ENCODE results near the gene MANEA.
"Not testable (repeated sequence)": the region's sequence is repeated elsewhere in the genome, so short reads cannot be mapped to it uniquely, and the experiment has no call there.

The MANEA gene

GRCh38 chr6:95577304-95578105, at the start of gene MANEA:
MANEA (plus strand) TSS chr6:95577535; CDS start chr6:95586440, 8,905 bp downstream.
- peak; percentile 86 for DNase-seq

- no peak for DNase-seq
These were observed 47.6 kb upstream of the MANEA start for GRCh38 chr6:95529762-95530161.

- no peak for DNase-seq
These were observed 47.0 kb upstream of the MANEA start for GRCh38 chr6:95530176-95530819.

- no peak for DNase-seq
These were observed 33.5 kb upstream of the MANEA start for GRCh38 chr6:95543798-95544197.

GRCh38 chr6:95544517-95545225, 32.7 kb upstream of the MANEA start:
- no peak for DNase-seq

GRCh38 chr6:95545226-95545625, 32.1 kb upstream of the MANEA start:
- peak; percentile 27 for DNase-seq

GRCh38 chr6:95545686-95546085, 31.6 kb upstream of the MANEA start:
- DNase-seq, result no peak

GRCh38 chr6:95546148-95546547, 31.2 kb upstream of the MANEA start:
- no peak for DNase-seq

- DNase-seq, result no peak
These were observed 30.3 kb upstream of the MANEA start for GRCh38 chr6:95547043-95547442.

GRCh38 chr6:95548188-95548786, 29.0 kb upstream of the MANEA start:
- DNase-seq, result peak; percentile 83

GRCh38 chr6:95551678-95552324, 25.5 kb upstream of the MANEA start:
- no peak for DNase-seq

- no peak for DNase-seq
These were observed 23.5 kb upstream of the MANEA start for GRCh38 chr6:95553880-95554279.

GRCh38 chr6:95560956-95561355, 16.4 kb upstream of the MANEA start:
- not testable (repeated sequence) for DNase-seq

- no peak for DNase-seq
These were observed 7.8 kb upstream of the MANEA start for GRCh38 chr6:95569560-95569959.

GRCh38 chr6:95572098-95572497, 5.2 kb upstream of the MANEA start:
- DNase-seq, result no peak

GRCh38 chr6:95574811-95575210, 2.5 kb upstream of the MANEA start:
- DNase-seq, result no peak

GRCh38 chr6:95576218-95576997, 927 bp upstream of the MANEA start:
- DNase-seq, result peak; percentile 17

GRCh38 chr6:95576998-95577303, 384 bp upstream of the MANEA start:
- DNase-seq, result no peak

- no peak for DNase-seq
These were observed 723 bp downstream of the MANEA start for GRCh38 chr6:95578106-95578410.

- DNase-seq, result no peak
These were observed 3.7 kb downstream of the MANEA start for GRCh38 chr6:95581073-95581472.

- DNase-seq, result not testable (repeated sequence)
These were observed 6.9 kb downstream of the MANEA start for GRCh38 chr6:95584226-95584625.

GRCh38 chr6:95587989-95588388, 10.7 kb downstream of the MANEA start:
- no peak for DNase-seq

All from DMS 273 treated with DMSO at 0.1 percent for 48 hours (cell line).